Lung (tissue), 12 donors: ENCODE results near the gene ASPDH. TPM values are rescaled to one million over a fixed set of nuclear protein-coding genes. Genes with fewer than 3 reads are reported as not detected.

ENCODE experiments used
- ATAC-seq: fragments of 200-7000 bp; cut with Tn5 transposase; one replicate; pipeline ENCODE4 v1.9.1; 2020; ENCODE audit warnings: moderate number of reproducible peaks; ENCODE audit not compliant: insufficient read depth, low FRiP score
- DNase-seq, 3 donors: peaks; one replicate each; pipeline ENCODE4 v3.0.0-alpha.2; 2013 to 2017
- H3K27ac ChIP-seq, 2 donors: one replicate each; pipeline ENCODE4 v1.5.1; 2013; ENCODE audit warnings: mild to moderate bottlenecking in 2 of 2, moderate library complexity in 2 of 2, control low read depth in 1 of 2, inconsistent platforms in 1 of 2, low read depth in 1 of 2, low read length in 1 of 2
- H3K27me3 ChIP-seq, 3 donors: one replicate each; pipeline ENCODE4 v1.5.1; 2013; ENCODE audit warnings: low read length in 2 of 3; ENCODE audit not compliant: control insufficient read depth in 3 of 3, insufficient read depth in 3 of 3
- H3K36me3 ChIP-seq, 4 donors: one replicate each; pipeline ENCODE4 v1.5.1; 2013; ENCODE audit warnings: low read length in 4 of 4, mild to moderate bottlenecking in 1 of 4, moderate library complexity in 1 of 4; ENCODE audit not compliant: control insufficient read depth in 4 of 4, insufficient read depth in 4 of 4
- H3K4me1 ChIP-seq, 5 donors: one replicate each; pipeline ENCODE4 v1.5.1; 2013; ENCODE audit warnings: low read length in 5 of 5, mild to moderate bottlenecking in 2 of 5, moderate library complexity in 1 of 5; ENCODE audit not compliant: control insufficient read depth in 5 of 5, insufficient read depth in 5 of 5
- H3K4me3 ChIP-seq: one replicate; pipeline ENCODE4 v1.5.1; 2013; ENCODE audit warnings: mild to moderate bottlenecking, control low read depth, moderate library complexity
- H3K9ac ChIP-seq, 2 donors: one replicate each; pipeline ENCODE4 v1.5.1; 2013; ENCODE audit warnings: low read length in 2 of 2, control low read depth in 1 of 2; ENCODE audit not compliant: insufficient read depth in 1 of 2
- H3K9me3 ChIP-seq, 4 donors: one replicate each; pipeline ENCODE4 v1.5.1; 2013; ENCODE audit warnings: low read length in 3 of 4, mild to moderate bottlenecking in 1 of 4, moderate library complexity in 1 of 4; ENCODE audit not compliant: control insufficient read depth in 4 of 4, insufficient read depth in 3 of 4
- WGBS, 2 donors: extraction: QIAGEN DNeasy Blood & Tissue Kit; methylation state at CpG; one replicate each; pipeline ENCODE4 v1.1.7; 2013; 5-methylcytosine and 5-hydroxymethylcytosine counted together
- polyA plus RNA-seq, 2 donors: library from polyadenylated mRNA; stranded (reverse); fragments of 200-250 nt; gene quantifications; one replicate each; pipeline ENCODE4 v1.2.1, GENCODE V29; 2013
- total RNA-seq, 2 donors: library from RNA; depleted of rRNA in 1 of 2; stranded (reverse); fragments of >200 nt in 1 of 2; gene quantifications; one replicate each; pipeline ENCODE4 v1.2.1, GENCODE V29; 2014 to 2021
- TF ChIP-seq, protein P1 (sequence below): IDR thresholded peaks from 2 replicates; pipeline ENCODE4 v1.5.1; 2012; ENCODE audit warnings: mild to moderate bottlenecking; ENCODE audit errors: control extremely low read depth, extremely low read depth
- donor health status: control.
- donor health status: control.
- donor health status: Bipolar disorder and iron deficiency.
- donor health status: healthy.
- donor health status: DM: yes; HTN: yes; CAD: no.

The ASPDH gene
- total and polyA plus RNA-seq, 4 donors = not detected

DNA sequence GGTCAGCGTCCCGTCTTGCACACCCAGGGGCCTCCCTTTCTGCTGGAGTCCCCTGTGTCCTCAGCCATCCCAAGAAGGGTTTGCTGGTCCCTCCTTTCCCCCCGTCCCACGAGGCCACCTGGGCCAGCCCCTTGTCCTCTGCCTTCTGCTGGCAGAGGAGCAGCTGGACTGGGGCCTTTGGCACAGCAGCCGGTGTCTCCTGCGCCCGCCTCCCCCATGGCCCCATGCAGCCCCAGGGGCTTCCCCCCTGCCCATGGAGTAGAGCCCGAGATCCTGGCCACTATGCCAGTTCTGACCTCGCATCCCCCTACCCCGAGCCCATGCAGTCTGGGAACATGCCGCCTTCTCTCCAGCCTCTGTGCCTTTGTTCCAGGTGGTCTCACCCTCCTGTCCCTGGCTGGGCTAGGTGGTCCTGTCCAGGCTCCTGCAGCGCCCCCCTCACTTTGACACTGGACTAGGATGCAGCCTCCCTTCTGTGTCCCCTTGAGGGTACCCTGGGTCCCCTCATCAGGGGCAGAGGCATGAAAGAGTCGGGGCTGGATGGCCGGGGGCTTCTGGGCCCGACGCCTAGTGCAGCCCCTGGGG, 31.4 kb downstream of the ASPDH start:
- no peak overlapping the region for H3K27ac ChIP-seq
- TF ChIP-seq, protein P1, sequence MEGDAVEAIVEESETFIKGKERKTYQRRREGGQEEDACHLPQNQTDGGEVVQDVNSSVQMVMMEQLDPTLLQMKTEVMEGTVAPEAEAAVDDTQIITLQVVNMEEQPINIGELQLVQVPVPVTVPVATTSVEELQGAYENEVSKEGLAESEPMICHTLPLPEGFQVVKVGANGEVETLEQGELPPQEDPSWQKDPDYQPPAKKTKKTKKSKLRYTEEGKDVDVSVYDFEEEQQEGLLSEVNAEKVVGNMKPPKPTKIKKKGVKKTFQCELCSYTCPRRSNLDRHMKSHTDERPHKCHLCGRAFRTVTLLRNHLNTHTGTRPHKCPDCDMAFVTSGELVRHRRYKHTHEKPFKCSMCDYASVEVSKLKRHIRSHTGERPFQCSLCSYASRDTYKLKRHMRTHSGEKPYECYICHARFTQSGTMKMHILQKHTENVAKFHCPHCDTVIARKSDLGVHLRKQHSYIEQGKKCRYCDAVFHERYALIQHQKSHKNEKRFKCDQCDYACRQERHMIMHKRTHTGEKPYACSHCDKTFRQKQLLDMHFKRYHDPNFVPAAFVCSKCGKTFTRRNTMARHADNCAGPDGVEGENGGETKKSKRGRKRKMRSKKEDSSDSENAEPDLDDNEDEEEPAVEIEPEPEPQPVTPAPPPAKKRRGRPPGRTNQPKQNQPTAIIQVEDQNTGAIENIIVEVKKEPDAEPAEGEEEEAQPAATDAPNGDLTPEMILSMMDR = no peak
- H3K4me1 ChIP-seq = peaks cover 3 to 5% (median 3%) of the 10 kb centered on the region in 5 donors
- peaks cover 0 to 44% (median 17%) of the 10 kb centered on the region in 4 donors for H3K36me3 ChIP-seq
- 90 to 94% methylated on average over 16 of the region's 16 CpGs for WGBS, 2 donors
- DNase-seq (no peak), ATAC-seq (no peak)
- no peak overlapping the region for H3K4me3 ChIP-seq
- H3K9me3 ChIP-seq = no peaks in the 10 kb centered on the region
- H3K9ac ChIP-seq = no peak overlapping the region
- peaks cover 0 to 2% (median 0%) of the 10 kb centered on the region in 3 donors for H3K27me3 ChIP-seq

DNA sequence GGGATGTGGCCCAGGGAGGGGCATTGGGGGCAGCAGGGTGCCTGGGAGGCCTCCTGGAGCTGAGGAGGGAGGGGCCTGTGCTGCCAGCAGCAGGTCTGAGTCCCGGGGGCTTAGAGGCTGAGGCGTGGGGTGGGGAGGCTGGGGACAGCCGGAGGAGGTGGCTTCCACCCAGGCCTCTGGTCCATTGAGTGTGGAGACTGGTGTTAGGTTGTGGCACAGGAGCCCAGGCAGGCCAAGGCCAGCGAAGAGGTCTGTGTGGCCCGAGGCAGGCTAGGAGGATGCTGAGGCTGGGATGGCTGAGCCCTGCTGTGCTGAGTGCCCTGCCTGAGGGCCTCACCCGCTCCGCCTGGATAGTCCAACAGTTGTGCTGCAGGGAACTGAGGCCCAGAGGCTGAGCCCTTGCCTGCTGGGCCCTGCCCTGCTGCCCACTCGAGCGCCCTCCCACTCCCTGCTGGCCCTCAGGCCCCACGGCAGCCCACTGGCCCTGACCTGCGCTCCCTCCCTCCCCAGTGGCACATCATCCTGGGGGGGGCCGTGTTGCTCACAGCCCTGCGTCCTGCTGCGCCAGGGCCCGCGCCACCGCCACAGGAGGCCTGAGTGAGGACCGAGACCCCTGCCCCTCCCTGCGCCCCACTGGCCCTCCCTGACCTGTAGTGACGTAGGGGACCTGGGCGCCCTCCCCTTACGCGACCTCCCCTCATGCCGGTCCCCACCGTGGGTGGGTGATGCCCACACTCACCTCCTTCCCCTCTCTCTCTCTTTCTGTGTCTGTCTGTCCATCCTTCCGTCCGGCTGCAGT, 32.2 kb downstream of the ASPDH start:
- Histone ChIP-seq H3K27me3 (no peaks in the 10 kb centered on the region), H3K9ac (no peak overlapping the region), H3K27ac (no peak overlapping the region), H3K9me3 (no peaks in the 10 kb centered on the region), H3K4me3 (no peak overlapping the region), H3K4me1 (peaks cover 5 to 10% (median 7%) of the 10 kb centered on the region in 5 donors), H3K36me3 (peaks cover 0 to 44% (median 17%) of the 10 kb centered on the region in 4 donors)
- 95 to 96% methylated on average over 26 to 27 of the region's 27 CpGs for WGBS, 2 donors
- no peak for ATAC-seq
- DNase-seq = no peak
- TF ChIP-seq, protein P1 = no peak

DNA sequence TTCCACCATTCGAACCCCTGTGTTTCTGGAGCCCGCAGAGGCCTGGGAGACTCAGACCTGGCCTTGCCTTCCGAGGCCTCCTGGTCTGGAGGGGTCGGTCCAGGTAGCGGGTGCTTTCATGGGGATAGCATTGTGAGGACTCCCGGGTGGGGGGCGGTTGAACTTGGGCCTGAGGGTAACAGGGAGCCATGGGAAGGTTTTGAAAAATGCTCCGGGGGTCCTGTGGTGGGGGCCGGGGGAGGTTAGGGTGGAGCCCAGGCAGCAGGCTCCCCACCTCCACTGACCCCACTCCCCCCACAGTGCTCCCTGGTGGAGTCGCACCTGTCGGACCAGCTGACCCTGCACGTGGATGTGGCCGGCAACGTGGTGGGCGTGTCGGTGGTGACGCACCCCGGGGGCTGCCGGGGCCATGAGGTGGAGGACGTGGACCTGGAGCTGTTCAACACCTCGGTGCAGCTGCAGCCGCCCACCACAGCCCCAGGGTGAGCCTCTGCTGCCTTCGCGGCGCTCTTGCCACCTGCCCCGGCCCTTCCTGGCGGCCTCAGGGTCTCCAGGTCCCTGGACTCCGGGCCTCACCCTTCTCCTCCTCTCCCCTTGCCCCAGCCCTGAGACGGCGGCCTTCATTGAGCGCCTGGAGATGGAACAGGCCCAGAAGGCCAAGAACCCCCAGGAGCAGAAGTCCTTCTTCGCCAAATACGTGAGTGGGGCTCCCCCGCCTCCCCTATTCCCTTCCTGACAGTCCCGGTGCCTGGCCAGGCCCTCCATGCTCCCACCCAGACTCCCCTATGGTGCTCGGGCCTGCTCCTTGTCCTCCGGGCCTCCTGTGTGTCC, 33.2 kb downstream of the ASPDH start:
- H3K9ac ChIP-seq = no peak overlapping the region
- H3K27ac ChIP-seq = no peak overlapping the region
- no peaks in the 10 kb centered on the region for H3K9me3 ChIP-seq
- peaks cover 0 to 44% (median 17%) of the 10 kb centered on the region in 4 donors for H3K36me3 ChIP-seq
- WGBS, 2 donors = 91 to 97% methylated on average over 23 to 37 of the region's 37 CpGs
- no peak overlapping the region for H3K4me3 ChIP-seq
- peaks cover 5 to 10% (median 7%) of the 10 kb centered on the region in 5 donors for H3K4me1 ChIP-seq
- TF ChIP-seq, protein P1 = no peak
- no peaks in the 10 kb centered on the region for H3K27me3 ChIP-seq
- no peak for ATAC-seq
- no peak for DNase-seq
